NCI-H2107 treated with DMSO at 0.1 percent for 48 hours (cell line): Measurements from ENCODE around the gene KNSTRN.

Source experiments
- DNase-seq: peaks from one replicate; lab custom pipeline; 2025; ENCODE audit not compliant: unreplicated experiment; lab: John Stamatoyannopoulos, UW

The KNSTRN gene

GRCh38 chr15:40345225-40345866 is 37.2 kb upstream of the KNSTRN start:
- DNase-seq, result no peak

GRCh38 chr15:40345867-40346578 is 36.5 kb upstream of the KNSTRN start:
- no peak for DNase-seq

GRCh38 chr15:40346579-40347558 is 35.7 kb upstream of the KNSTRN start:
- DNase-seq, result no peak

DNA sequence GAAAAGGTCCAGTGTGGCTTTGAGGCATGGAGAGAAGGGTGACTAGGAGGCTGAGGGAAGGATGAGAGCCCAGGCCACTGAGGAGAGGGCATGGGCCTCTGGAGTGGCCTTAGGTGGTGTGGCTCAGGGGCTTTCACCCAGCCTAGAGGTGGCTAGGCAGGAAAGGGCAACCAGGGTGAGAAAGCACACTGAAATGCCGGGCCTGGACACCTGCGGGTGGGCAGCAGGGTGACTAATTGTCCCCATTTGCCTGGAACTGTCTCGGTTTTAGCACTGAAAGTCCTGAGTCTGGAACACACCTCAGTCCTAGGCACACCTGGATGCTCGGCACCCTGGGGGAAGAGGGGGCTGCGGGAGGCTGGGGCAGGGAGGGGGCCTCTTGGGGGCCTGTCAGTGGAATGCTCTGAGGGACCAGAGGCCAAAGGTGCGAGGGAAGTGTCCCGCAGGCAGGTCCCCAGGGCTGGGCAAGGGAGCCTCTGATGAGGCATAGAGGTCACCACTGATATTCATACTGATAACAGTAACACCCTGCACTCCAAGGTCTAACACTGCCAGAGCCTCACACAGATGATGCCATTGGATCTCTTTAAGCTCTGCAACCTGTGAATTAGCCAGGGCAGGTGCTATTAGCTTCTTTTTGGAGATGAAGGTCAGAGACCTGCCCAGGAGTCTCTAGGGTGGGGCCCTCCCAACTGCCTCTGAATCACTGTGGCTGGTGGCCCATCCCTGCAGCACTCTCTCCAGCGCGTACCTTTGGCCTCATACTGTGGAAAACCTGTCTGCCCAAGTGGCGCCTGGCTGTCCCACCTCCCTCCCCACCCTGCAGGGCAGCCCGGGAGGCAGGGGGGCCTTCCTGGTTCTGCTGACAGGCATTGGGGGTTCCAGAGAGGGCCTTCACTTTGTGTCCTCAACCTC is 34.7 kb upstream of the KNSTRN start:
- no peak for DNase-seq

DNA sequence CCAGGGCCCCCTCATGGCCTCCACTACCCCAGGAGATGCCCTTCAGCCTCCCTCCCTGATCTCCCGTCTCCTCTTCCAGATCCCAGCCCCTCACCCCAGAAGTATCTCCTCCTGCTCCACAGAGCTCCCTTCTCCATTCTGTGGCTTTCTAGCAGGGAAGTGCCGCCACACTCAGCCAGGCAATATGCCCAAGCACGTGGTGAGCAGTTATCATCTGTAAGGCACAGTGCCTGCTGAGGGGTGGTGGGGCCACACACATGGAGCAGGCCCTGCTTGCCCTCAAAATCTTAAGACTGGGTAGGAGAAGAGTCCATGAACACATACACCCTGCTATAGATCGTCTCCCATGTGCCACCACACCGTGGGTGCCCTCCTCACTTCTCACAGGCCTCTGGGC is 34.0 kb upstream of the KNSTRN start:
- DNase-seq, result no peak

DNA sequence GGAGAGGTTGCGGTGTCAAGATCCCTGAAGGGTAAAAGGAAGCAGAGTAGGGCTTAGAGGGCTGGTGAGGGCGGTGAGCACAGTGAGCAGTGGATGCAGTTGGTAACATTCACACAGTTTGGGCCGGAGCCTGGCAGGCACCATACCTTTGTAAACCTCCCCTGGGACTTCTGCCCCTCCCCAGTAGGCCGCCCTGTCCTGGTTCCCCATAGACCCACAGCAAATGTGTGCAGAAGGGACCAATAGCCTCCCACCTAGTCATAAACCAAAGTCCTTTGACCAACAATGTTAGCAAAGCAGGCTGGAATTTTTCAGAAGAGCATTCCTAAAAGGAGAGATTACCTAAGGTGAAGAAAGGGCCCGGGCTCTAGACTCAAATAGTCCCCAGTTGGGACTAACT is 33.4 kb upstream of the KNSTRN start:
- DNase-seq, result no peak

GRCh38 chr15:40352281-40352901 is 30.1 kb upstream of the KNSTRN start:
- DNase-seq, result no peak

DNA sequence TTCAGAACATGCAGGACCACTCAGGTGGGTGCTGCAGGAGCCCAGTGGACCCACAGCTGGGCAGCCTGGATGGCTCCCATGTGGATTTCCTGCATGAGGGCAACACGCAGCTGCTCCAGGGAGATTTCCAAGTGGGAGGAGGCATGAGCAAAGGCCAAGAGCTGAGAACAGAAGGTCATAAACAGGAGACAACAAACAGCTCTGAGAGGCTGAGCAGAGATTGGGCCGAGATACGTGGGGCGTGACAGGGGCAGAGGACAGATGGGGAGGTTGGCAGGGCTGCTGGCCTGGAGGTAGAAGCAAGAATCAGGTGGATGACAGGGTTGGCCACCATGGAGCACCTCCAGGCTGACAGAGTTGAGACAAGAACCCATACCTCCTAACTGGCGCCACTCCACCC is 28.8 kb upstream of the KNSTRN start:
- no peak for DNase-seq

DNA sequence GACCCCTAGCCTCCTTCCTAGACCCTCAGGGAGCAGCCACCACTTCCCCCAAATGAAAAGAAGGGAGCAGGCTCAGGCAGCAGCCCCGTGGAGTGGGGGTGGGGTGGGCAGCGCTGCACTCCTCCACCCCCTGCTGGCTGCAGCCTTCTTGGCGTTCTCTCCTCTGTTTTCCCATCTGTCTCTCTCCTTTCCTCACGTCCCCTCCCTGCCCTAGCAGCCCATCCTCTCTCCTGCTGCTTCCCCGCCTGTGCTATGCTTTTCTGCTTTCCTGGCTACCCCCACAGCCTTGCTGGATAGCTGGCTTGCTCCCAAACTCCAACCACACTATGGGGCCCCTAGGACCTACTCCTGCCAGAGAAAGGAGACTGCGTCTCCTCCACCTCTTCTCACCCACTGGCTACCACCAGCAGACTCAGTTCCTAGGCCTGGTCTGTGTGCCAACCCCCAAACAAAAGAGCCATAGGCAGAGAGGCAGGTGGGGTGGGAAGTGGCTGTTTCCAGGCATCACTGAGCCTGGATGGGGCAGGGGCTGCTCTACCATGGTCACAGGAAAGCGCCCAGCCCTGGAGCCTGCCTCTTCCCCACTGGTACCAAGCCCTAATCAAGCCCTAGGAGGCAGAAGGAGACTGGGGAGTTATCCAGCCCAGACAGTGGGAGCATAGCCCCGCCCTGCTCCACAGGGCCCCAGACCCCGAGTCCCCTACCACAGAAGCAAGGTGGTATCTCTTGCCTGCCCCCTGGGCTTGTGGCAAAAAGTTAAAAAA is 27.9 kb upstream of the KNSTRN start:
- no peak for DNase-seq

DNA sequence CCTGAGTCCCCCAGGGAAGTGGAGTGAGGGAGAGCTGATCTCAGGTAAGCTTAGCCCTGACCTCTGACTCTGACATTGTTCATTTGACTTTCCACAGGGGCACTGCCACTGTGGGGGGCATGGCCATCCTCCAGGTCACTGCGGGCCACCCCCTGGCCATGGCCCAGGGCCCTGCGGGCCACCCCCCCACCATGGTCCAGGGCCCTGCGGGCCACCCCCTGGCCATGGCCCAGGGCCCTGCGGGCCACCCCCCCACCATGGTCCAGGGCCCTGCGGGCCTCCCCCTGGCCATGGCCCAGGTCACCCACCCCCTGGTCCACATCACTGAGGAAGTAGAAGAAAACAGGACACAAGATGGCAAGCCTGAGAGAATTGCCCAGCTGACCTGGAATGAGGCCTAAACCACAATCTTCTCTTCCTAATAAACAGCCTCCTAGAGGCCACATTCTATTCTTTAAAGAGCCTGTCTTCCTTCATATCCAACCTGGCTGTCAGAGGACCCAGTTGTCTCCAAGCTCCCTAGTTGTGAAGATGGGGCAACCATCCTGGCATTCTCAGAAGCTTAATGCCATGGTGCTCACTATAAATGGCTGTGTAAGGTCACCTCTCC is 26.4 kb upstream of the KNSTRN start:
- DNase-seq, result no peak

DNA sequence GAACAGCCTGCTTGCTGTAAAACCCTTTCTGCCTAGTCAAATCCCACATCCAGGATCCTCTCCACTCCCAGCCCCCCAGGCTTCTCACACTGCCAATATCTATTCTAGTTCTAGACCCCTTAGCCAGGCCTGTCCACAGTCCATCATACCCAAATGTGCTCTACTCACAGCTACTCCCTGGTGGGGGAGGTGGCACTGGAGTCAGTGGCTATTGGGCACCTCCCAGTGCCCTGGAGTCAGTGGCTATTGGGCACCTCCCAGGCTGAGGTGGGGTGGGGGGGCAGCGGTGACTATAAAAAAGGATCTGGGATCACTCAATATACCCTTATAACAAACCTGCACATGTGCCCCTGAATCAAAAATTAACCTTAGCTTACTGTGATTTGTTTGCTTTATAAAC is 25.3 kb upstream of the KNSTRN start:
- no peak for DNase-seq

DNA sequence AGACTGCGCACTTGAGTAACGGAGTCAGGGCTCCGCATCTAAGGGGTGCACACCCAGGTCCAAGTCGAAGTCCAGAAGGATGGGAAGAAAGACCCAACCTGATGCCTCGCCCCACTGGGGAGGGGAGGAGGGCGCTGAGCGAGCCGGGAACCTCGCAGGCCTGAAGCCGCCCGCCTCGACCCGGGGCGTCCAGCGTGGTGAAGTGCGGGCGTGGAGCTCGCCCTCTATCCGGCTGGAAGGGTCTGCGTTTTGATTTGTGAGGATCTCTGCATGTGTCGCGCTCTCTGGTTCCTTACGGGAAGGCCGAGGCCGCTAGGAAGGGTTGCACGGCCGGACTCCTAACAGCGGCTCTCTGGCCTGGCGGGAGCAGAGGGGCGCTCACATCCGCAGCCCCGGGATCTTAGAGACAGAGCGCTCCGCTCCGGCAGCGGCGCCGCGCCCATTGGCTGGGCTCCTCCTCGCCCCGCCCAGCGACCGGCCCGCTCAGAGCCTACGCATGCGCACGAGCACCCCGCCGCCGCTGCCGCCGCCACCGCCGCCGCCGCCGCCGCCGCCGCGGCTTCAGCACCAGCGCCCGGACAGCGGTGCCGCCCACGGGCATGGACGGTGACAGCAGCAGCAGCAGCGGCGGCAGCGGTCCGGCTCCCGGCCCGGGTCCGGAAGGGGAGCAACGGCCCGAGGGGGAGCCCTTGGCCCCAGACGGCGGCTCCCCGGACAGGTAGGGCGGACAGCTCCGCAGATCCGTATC is 24.6 kb upstream of the KNSTRN start, which contains the start of gene DISP2:
DISP2 (plus strand) TSS at position 497 of the 748 bp plus-strand sequence; CDS start at position 600, 103 bp downstream.
- DNase-seq, result peak; percentile 36

DNA sequence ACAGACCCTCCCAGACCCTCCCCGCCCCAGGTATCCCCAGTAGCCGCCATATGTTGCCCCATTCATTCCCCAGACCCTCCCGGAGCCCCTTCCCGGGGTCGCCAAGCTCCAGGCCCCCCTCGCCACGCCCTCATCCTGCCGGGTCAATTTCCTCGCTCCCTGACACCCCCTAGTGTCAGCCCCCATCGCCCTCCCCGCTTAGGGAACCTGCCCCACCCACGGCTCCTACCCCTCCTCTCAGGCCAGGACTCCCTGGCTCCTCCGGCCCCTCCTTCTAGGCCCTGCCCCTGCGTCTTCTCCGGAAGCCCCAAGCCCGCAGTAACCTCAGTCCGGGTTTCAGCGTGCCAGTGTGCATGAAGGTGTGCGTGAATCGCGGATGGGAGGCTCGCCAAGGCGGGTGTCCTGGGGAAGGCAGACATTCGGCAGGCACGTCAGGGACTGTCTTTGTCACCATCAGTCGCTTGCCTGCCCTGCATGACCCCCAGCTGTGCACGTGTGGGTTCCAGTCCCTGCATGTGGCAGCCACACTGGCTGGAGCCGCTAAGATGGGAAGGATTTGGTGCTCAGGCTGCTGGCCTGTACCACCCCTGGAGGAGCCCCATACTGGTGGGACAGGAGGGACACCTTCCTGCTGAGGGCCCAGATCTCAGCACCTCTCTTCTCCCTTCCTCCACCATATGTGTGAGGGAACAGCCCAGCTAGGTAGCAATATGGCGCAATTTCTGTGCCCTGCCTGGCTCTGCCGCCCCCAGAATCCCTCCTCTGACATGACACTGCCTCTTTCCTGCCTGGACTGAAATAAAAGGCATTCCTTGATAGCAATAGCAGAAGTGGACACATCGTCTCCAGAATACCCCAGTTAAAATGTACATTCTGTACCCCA is 23.8 kb upstream of the KNSTRN start:
- no peak for DNase-seq

- DNase-seq, result no peak
Observed at GRCh38 chr15:40360015-40360414, 22.5 kb upstream of the KNSTRN start.

- no peak for DNase-seq
Observed at GRCh38 chr15:40361640-40362039, 20.9 kb upstream of the KNSTRN start.

- DNase-seq, result no peak
Observed at GRCh38 chr15:40363611-40364010, 18.9 kb upstream of the KNSTRN start.

GRCh38 chr15:40364251-40364650 is 18.3 kb upstream of the KNSTRN start:
- DNase-seq, result no peak
